Cardiac septum (tissue), 1 donor: ENCODE results near the gene ACVRL1. TPM values are rescaled to one million over a fixed set of nuclear protein-coding genes. Genes with fewer than 3 reads are reported as not detected.

Experiments used
- DNase-seq: peaks from one replicate; pipeline ENCODE4 v3.0.0-alpha.2; 2020; ENCODE audit warnings: low spot score
- intact Hi-C: fragments of 100-400 bp; cut with DNase I; formaldehyde crosslinking; loops from one replicate; pipeline ENCODE4 v1.14.0; 2022
- total RNA-seq: library from RNA; stranded (reverse); fragmentation: NEBNext Ultra II Directional; extraction: Animal tissue kit (Norgen Biotek cat#: 25700); gene quantifications from one replicate; pipeline ENCODE4 v1.2.1, GENCODE V29; 2021
- donor health status: DM: no; HTN: no; CAD: no.

ACVRL1 gene
- total RNA-seq, 1 donor from 2014 or later = 31.1 TPM

- intact Hi-C loops = no loop called here
- no peak for DNase-seq
Observed at GRCh38 chr12:51910691-51911090, 3.4 kb downstream of the ACVRL1 start.

- no peak for DNase-seq
- intact Hi-C loops = no loop called here
Observed at GRCh38 chr12:51911307-51911706, 4.0 kb downstream of the ACVRL1 start.

- DNase-seq = no peak
- intact Hi-C loops = no loop called here
Observed at GRCh38 chr12:51911788-51912711, 4.7 kb downstream of the ACVRL1 start.

- intact Hi-C loops = no loop called here
Observed at GRCh38 chr12:51913071-51914033, 6.0 kb downstream of the ACVRL1 start.

GRCh38 chr12:51914034-51914923 is 7.0 kb downstream of the ACVRL1 start:
- peak; percentile 75 for DNase-seq
- intact Hi-C loops = no loop called here

More at GRCh38 chr12:51913071-51914033, 6.0 kb downstream of the ACVRL1 start:
- peak; percentile 74 for DNase-seq

- DNase-seq = peak; percentile 73
- intact Hi-C loops = no loop called here
Observed at GRCh38 chr12:51915003-51915625, 7.8 kb downstream of the ACVRL1 start.

GRCh38 chr12:51915951-51916350 is 8.6 kb downstream of the ACVRL1 start:
- DNase-seq = peak; percentile 46
- intact Hi-C loops = no loop called here

GRCh38 chr12:51917041-51917590 is 9.8 kb downstream of the ACVRL1 start:
- intact Hi-C loops = no loop called here
- no peak for DNase-seq

GRCh38 chr12:51917746-51918453 is 10.6 kb downstream of the ACVRL1 start:
- intact Hi-C loops = no loop called here
- no peak for DNase-seq

GRCh38 chr12:51920046-51920445 is 12.7 kb downstream of the ACVRL1 start:
- intact Hi-C loops = no loop called here
- no peak for DNase-seq

GRCh38 chr12:51921017-51921725 is 13.9 kb downstream of the ACVRL1 start:
- intact Hi-C loops = no loop called here
- peak; percentile 47 for DNase-seq

- peak; percentile 70 for DNase-seq
- intact Hi-C loops = loop anchor here (2.0 kb wide), 2 partner anchors 25 to 59 kb away; no protein-coding TSS in a partner anchor
Observed at GRCh38 chr12:51922146-51922545, 14.8 kb downstream of the ACVRL1 start.

- DNase-seq = peak; percentile 72
Observed at GRCh38 chr12:51922762-51923505, 15.6 kb downstream of the ACVRL1 start.

GRCh38 chr12:51923506-51924365 is 16.4 kb downstream of the ACVRL1 start:
- intact Hi-C loops = loop anchor here (2.0 kb wide), 2 partner anchors 27 to 57 kb away; no protein-coding TSS in a partner anchor
- DNase-seq = peak; percentile 87

More at GRCh38 chr12:51922762-51923505, 15.6 kb downstream of the ACVRL1 start:
- intact Hi-C loops = loop anchor here (2.0 kb wide), 2 partner anchors 26 to 58 kb away; no protein-coding TSS in a partner anchor

- no peak for DNase-seq
- intact Hi-C loops = no loop called here
Observed at GRCh38 chr12:51924551-51925319, 17.4 kb downstream of the ACVRL1 start.
